ENCODE results near the gene ROBO3.

ROBO3 gene, protein sequence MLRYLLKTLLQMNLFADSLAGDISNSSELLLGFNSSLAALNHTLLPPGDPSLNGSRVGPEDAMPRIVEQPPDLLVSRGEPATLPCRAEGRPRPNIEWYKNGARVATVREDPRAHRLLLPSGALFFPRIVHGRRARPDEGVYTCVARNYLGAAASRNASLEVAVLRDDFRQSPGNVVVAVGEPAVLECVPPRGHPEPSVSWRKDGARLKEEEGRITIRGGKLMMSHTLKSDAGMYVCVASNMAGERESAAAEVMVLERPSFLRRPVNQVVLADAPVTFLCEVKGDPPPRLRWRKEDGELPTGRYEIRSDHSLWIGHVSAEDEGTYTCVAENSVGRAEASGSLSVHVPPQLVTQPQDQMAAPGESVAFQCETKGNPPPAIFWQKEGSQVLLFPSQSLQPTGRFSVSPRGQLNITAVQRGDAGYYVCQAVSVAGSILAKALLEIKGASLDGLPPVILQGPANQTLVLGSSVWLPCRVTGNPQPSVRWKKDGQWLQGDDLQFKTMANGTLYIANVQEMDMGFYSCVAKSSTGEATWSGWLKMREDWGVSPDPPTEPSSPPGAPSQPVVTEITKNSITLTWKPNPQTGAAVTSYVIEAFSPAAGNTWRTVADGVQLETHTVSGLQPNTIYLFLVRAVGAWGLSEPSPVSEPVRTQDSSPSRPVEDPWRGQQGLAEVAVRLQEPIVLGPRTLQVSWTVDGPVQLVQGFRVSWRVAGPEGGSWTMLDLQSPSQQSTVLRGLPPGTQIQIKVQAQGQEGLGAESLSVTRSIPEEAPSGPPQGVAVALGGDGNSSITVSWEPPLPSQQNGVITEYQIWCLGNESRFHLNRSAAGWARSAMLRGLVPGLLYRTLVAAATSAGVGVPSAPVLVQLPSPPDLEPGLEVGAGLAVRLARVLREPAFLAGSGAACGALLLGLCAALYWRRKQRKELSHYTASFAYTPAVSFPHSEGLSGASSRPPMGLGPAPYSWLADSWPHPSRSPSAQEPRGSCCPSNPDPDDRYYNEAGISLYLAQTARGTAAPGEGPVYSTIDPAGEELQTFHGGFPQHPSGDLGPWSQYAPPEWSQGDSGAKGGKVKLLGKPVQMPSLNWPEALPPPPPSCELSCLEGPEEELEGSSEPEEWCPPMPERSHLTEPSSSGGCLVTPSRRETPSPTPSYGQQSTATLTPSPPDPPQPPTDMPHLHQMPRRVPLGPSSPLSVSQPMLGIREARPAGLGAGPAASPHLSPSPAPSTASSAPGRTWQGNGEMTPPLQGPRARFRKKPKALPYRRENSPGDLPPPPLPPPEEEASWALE (N-terminal part only)

DNA sequence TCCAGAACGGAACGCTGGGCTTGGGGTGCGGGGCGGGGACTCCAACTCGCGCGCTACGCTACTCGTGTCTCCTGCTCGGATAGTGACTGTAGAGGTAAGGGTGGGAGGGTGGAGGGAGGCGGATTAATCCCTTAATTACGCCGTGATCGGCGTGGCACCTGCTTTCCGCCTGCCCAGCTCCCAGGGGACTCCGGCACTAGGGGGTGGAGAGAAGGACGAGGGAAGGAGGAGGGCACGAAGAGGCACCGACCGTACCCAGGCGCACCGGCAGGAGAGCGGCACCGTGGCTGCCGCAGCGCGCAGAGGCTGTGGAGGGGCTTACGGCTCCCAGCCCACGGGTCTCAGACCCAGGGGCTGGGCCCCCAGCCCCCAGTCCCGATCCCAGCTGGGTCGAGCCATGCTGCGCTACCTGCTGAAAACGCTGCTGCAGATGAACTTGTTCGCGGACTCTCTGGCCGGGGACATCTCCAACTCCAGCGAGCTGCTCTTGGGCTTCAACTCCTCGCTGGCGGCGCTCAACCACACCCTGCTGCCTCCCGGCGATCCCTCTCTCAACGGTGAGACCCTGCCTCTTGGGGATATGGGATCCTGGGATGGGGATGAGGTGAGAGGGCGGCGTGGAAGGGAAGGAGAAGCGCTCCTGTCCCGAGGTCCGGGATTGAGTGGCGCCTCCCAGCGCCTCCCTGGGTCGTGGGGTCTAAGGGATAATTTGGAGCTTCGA is at the start of gene ROBO3:
ROBO3 (plus strand) TSS at position 252 of the 721 bp plus-strand sequence; CDS start at position 398, 146 bp downstream.
- DNase-seq = no peak

DNA sequence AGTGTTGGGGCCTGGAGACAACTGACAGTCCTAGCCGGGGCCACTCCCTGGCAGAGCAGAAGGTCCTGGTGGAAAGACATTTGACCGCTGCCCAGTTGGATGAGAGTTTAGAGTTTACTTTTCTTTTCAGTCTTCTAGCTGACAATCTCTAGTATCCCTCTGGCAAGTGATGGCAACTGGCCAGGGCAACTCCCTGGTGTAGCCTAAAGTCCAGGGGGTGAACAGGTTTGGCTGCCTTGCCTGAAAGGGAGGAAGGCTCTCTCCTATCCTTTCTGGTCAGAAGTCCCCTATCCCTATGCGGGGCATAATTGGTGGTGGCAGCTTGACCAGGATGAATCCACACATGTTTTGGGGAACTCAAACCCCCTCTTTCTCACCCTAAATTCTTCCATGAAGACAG is 48.2 kb upstream of the ROBO3 start:
- no peak for DNase-seq

DNA sequence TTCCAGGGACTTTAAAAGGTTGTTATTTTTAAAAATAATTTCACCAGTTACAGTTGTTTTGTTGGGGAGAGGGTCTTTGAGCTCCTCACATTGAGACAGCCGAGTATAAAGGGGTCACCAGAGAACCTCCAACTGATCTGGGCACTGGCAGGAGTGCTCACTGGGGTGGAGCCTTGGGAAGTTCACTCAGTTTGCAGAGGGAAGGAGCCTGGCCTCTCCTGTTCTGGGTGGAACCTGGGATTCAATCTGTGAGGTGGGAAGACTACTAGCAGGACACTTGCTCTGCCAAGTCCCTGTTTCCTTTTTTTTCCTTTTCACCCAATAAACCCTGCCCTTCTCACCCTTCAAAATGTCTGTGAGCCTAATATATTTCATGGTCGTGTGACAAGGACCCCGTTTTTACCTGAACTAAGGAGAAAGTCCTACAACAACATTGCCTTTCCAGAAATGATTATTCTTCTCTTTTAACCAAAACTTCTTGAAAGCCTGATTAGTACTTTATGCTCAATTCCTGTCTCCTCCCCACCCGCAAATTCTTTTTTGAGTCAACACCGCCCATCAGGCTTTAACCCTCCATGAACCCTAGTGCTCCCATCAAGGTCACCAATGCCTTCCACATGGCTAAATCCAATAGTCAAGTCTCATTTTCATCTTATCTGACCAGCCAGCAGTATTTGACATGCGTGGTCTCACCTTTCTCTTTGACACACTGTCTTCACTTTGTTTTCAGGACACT is 43.1 kb upstream of the ROBO3 start:
- DNase-seq = no peak

DNA sequence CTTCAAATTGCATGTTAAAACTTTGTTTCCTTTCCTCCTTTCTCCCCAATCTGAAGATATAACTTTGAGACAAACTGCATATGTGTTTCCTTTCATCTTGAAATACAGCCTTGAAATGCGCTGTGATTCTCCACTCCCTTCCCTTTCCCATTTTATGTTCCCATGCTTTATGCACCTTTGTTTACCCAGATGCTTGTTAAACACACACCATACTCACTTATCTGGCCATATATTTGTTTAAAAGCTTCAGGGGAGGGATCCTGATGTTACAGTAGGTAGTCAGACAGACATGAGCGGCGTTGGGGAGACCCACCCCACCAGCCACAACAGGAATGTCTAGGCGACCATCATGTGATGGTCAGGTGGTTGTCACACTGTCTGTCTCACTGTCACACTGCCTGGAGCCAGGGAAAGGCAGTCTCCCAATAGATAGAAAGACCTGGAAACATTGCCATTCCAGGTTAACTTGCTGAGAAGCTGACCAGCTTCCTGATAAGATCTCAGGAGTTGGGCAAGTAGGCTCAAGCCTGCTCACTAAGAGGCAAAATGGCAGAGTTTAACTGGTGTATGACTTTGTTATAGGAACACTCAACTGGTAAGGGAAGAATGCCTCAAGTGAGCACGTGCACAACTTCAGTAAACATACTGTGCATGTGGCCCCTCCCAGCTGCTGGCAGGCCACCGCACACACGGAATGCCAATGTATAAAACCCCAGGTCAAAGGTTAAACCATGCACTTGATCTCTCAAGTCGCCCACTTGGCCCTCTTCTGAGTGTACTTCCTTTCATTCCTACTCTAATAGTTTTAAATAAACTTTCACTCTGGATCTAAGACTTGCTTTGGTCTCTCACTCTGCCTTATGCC is 41.5 kb upstream of the ROBO3 start:
- DNase-seq = no peak

DNA sequence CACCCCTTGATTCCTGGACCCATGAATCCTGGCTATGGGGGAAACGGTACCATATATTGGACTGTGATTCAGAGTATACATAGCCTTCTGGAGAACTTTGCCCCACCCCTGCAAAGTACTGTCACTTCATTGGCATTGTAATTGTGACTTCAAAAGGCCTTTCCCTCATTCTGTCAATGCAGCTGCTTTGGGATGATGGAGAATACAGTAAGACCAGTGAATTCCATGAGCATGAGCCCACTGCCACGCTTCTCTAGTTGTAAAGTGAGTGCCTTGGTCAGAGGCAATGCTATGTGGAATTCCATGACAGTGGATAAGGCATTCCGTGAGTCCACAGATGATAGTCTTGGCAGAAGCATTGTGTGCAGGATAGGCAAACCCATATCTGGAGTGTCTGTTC is 39.4 kb upstream of the ROBO3 start:
- no peak for DNase-seq

DNA sequence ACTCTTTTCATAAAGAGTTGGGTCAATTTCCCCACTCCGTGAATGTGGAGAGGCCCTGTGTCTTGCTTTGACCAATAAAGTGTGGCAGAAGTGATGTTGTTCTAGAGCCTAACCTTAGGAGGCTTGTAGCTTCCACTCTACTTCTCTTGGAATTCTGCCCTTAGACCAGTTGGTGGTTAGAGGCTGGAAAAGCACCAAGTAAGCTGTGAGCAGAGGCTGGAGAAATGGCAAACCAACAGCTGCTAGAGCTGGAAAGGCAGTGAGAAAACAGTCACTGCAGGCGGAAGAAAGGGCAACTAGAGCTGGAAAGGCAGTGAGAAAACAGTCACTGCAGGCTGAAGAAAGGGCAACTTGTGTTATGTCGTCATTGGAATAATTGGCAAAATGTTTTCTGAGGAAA is 35.2 kb upstream of the ROBO3 start:
- peak; percentile 57 to 83 for DNase-seq

DNA sequence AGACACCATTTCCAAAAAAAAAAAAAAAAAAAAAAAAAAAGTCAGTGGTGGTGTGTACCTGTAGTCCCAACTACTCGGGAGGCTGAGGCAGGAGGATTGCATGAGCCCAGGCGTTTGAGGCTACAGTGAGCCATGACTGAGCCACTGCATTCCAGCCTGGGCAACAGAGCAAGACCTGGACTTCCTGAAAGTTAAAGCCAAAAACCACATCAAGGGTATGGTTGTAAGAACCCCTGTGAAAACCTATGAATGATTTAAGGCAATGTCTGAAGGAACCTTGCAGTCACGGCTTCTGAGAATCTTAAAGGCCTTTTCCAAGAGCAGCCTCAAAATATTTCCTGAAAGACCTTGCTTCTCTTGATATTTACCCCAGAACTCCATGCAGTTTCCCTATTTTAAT is 34.5 kb upstream of the ROBO3 start:
- no peak for DNase-seq

DNA sequence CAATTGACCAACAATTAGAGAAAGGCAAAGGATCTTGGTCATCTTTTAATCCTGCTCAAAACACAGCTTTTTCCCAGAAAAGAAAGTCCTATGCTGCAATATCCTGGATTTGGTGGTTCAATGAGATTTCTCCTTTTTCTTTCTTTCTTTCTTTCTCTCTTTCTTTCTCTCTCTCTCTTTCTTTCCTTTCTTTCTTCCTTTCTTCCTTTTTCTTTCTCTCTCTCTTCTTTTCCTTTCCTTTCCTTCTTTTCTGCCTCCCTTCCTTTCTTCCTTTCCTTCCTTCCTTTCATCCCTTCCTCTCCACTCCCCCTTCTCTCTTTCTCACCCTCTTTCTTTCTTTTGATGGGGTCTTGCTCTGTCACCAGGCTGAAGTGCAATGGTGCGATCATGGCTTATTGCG is 33.3 kb upstream of the ROBO3 start:
- no peak for DNase-seq

DNA sequence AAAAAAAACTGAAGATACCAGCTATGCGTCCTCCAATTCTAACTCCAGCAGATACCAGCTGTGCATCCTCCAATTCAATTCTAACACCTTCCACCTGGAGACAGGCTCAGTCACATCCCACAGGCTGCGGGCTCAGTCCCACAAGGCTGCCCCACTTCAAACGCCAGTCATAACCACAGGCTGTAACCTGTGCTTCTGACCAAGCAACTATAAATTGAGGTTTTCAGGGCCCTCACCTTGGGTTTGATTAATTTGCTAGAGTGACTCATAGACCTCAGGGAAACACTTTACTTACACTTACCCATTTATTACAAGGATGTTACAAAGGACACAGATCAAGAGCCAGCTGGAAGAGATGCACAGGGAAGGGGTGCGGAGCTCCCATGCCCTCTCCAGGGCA is 32.7 kb upstream of the ROBO3 start:
- no peak for DNase-seq

DNA sequence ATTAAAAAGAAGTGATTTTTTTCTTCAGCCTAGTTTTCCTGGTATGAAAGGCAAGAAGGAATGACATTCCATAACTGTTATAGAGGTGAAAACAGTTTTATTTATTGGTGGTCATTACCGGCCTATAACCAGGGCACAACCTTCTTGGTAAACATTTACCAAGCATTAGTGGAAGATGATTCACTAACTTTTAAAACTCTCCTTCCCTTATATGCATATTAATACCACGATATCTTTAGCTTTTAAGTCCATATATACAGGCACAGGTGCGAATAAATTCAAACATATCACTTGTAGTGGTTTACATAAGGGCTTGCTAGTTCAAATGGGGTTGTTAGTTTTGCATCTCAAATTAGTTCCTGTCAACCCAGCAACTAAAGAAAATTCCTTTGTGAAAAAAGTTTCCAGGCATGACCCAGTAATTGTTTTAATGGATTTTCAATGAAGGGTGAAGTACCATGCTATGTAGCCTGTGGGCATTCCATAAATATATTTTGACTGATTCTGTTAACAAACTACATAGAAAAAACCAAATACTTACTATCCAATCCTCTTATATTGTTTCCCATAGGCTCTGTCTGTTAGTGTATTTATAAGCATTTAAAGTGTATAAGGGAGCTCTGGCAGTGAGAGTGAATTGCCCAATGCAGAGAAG is 30.6 kb upstream of the ROBO3 start:
- DNase-seq = no peak

DNA sequence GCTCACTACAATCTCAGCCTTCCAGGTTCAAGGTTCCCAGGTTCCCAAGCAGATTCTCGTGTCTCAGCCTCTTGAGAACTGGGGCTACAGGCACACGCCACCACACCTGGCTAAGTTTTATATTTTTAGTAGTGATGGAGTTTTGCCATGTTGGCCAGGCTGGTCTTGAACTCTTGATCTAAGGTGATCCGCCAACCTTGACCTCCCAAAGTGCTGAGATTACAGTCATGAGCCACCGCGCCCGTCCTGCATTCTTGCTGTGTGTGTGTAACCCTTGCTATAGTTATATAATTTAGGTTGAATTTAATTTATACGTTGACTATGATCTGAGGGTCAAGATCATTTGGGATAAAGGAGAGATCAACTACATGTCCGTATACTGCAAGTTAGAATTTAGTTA is 29.3 kb upstream of the ROBO3 start:
- DNase-seq = no peak

DNA sequence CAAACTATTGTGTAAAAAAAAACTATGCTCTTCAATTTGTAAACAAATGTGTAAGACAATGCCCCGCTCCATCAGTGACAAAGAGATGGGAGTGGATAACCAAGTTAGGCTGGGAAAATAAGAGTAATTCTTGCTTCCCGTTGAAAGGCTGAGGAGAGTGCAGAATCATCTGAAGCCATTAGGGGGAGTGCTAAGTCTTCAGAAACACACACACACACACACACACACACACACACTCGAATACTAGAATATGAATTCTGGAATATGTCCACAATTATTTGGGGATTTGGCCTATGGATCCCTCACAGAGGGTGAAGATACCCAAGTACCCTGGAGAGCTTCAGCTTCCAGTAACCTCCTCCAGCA is 27.8 kb upstream of the ROBO3 start:
- peak; percentile 76 to 86 for DNase-seq

DNA sequence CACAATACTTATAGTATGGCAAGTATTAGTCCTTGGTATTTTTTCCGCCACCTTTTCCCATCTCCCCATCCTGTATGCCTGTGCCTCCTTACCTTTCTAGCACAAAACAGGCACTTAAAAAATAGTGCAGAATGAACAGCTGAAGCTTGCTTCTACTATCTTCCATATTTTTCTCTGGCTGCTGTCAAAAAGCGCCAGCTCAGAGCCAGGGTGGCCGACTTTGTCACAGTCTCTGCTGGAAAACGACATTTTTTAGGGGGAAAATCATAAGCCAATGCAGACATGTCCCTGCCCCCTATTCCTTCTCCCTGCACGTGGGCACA is 26.5 kb upstream of the ROBO3 start:
- DNase-seq = no peak

DNA sequence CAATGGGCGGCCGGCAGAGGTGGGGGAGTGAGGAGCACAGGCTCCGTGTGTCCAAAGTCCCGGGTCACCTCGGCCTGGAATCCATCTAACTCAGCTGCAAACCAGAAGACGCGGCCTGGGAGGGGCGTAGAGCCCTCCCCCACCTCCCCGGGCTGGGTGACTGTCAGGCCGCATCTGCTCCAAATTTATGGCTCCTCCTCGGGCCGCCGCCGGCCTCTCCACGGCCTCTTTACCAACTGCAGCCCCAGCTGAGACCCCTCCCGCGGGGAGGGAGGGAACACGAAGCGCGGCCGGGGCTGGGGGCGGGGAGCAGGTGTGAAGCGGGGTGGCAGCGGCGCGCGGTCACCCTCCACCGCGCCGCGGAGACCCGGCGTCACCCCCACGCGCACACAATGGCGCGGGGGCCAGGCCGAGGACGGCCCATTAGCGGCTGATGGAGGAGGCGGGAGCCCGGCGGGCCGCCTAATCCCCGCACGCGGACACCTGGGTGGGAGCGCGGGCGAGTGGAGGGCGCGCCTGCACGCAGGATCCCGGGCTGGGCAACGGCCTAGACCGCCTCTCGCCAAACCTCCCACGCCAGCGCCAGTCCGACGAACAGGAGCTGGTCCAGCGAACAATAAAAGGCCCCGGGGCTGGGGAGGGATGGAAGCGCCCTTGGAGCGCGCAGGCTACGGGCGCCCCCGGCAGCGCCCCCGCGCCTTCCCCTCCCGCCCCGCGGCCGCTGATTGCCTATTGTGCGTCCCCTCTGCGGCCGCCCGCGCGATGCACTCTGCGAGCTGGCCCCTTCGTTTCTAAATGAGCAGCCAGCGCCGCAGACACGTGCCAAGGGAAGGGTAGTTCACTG is 25.9 kb upstream of the ROBO3 start:
- DNase-seq = peak in 1 of 2 experiments; percentile 49

DNA sequence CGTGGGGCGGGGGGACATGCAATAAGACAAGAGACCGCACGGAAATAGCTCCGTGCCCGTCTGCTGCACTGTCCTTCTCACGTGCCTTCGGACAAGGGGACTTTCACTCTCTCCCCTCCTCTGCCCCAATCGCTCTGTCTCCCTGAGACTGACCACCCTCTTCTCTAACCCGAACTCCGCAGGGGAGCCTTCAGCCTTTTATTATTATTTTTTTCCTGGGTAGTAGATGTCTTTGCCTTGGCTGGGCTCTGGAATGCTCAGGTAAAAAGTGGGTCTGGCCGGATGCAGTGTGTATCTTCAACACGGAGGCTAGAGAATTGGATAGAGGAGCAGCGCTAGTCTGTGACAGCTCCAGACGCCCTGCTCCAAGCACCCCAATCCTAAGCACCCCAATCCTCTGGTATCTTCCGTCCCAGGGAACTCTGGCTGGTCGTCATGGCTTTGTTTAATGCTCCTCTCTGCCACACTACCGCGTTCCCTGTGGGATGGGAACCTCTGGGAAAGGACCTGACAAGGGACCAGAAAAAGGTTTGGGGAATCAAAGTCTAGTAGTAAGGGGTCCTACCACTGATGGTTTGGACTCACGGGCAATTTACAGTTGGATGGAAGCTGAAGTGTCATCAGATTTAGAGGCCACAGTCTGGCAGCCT is 25.1 kb upstream of the ROBO3 start:
- no peak for DNase-seq

DNA sequence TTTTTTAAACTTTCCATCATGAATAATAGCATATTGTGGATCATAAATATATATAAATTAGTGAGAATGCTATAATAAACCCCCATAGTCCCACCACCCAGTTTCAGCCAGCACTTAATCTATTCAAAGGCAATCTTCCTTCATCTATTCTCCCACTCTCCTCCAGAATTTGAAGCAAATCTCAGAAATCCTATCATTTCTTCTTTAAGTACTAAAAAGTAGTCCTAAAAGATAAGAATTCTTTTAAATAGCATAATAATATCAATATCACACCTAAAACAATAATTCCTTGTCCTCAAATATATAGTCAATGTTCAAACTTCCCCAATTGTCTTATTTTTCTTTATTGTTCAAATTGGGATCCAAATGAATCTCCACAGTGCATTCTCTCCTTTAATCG is 24.6 kb upstream of the ROBO3 start:
- DNase-seq = no peak

DNA sequence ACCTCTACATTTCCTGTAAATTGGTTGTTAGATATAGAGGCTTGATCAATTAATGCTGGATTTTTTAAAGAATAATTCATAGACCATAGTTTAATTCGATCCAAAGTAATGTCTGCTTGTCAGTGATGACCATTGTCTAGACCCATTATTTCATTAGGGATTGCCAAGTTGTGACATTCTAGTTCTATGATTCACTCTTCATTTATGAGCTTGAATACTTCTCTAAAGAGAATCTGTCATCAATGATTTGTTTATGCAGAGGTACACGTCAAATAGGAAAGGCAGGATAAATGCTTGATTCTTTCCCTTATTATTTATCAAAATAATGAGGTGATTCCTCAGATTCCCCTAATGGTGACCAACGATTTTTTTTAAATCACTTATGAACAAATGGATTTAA is 24.0 kb upstream of the ROBO3 start:
- DNase-seq = no peak

DNA sequence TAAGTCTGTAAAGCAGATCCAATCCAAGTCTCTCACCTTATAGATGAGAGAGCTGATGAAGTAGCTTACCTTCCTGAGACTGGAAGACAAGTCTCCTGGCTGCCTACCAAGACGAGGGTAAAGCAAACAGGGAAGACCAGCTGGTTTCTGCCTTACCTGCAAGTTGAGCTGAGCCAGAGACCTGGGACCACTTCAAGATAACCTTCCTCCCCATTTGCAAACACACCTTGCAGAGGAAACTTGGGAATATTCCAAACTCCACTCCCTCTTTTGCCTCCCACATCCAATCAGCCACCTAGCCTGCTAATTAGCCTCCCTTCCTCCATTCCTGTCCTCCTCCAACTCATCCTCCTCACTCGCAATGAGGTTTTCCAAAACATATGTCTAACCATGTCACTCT is 23.4 kb upstream of the ROBO3 start:
- no peak for DNase-seq

DNA sequence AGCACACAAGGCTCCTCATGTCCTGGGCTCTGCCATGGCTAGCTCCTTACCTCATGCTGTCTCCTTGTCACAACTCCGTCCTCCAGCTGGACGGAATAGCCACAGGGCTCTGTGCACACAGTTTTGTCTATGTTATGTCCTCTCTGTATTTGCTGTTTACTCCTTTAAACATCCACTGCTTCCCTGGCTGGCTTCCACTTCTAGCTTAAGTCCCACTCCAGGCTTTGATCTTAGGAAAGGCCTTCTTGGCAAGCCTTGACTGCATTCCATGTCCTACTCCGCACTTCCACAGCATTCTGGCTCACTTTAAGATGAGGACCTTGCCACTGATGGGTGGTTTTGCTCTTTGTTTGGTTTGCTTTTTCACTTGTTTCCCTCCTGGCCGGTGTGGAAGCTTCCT is 22.9 kb upstream of the ROBO3 start:
- DNase-seq = peak in 1 of 2 experiments; percentile 60

All from NCI-H446 (cell line).